Glutamatergic neuron (in vitro differentiated cells): ENCODE results near the gene PLEKHG1. TPM values are rescaled to one million over a fixed set of nuclear protein-coding genes. Genes with fewer than 3 reads are reported as not detected.

ENCODE experiments used
- DNase-seq: peaks from one replicate; pipeline ENCODE4 v3.0.0; 2022
- H3K27ac Mint-ChIP-seq: one replicate; pipeline ENCODE4 v1.8.0; 2020; ENCODE audit warnings: mild to moderate bottlenecking, mixed read lengths, inconsistent platforms; ENCODE audit not compliant: unreplicated experiment
- H3K27me3 Mint-ChIP-seq: one replicate; pipeline ENCODE4 v1.8.0; 2020; ENCODE audit warnings: mild to moderate bottlenecking, moderate library complexity, mixed read lengths, inconsistent platforms; ENCODE audit not compliant: unreplicated experiment
- H3K36me3 Mint-ChIP-seq: one replicate; pipeline ENCODE4 v1.8.0; 2020; ENCODE audit warnings: mild to moderate bottlenecking, mixed read lengths, inconsistent platforms; ENCODE audit not compliant: unreplicated experiment
- H3K4me1 Mint-ChIP-seq: one replicate; pipeline ENCODE4 v1.8.0; 2020; ENCODE audit warnings: mild to moderate bottlenecking, low read depth, mixed read lengths, inconsistent platforms; ENCODE audit not compliant: unreplicated experiment
- H3K4me3 Mint-ChIP-seq: one replicate; pipeline ENCODE4 v1.8.0; 2020; ENCODE audit warnings: mild to moderate bottlenecking, mixed read lengths, inconsistent platforms; ENCODE audit not compliant: unreplicated experiment
- H3K9me3 Mint-ChIP-seq: one replicate; pipeline ENCODE4 v1.8.0; 2020; ENCODE audit warnings: mild to moderate bottlenecking, moderate library complexity, mixed read lengths, inconsistent platforms; ENCODE audit not compliant: unreplicated experiment
- CTCF ChIP-seq: fragments of 200-600 bp; sonication (generic); IDR thresholded peaks from one replicate; pipeline ENCODE4 v1.5.0; 2021; ENCODE audit not compliant: partially characterized antibody, unreplicated experiment
- total RNA-seq: library from RNA; stranded (reverse); fragmentation: NEBNext Ultra II Directional; extraction: Animal tissue kit (Norgen Biotek cat#: 25700); gene quantifications from one replicate; pipeline ENCODE4 v1.2.1, GENCODE V29; 2021; ENCODE audit not compliant: unreplicated experiment

The PLEKHG1 gene
- total RNA-seq, 1 donor from 2014 or later: 7.3 TPM

DNA sequence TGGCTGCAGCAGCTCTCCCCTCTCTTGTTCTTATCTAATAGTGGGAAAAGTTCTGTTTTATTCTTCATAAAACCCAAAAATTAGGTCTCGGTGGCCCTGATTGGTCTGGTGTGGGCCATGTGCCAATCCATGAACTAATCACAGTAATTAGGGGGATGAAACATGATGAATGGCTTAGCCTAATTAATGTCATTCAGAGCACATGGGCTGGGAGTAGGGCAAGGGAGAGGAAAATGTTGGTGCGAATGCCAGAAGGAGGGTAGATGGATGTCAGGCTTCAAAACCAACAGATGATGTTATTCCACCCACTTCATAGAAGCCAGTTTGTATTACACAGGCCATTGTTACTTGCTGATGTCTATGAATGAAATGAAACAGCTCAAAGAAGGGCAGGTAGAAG, 46.5 kb downstream of the PLEKHG1 start:
- H3K4me1 Mint-ChIP-seq: no peaks in the 10 kb centered on the region
- no peaks in the 10 kb centered on the region for H3K36me3 Mint-ChIP-seq
- TF ChIP-seq CTCF: no peak
- DNase-seq: no peak
- H3K27ac Mint-ChIP-seq: no peak overlapping the region
- peaks cover 1% of the 10 kb centered on the region for H3K27me3 Mint-ChIP-seq
- no peaks in the 10 kb centered on the region for H3K9me3 Mint-ChIP-seq
- H3K4me3 Mint-ChIP-seq: no peak overlapping the region

DNA sequence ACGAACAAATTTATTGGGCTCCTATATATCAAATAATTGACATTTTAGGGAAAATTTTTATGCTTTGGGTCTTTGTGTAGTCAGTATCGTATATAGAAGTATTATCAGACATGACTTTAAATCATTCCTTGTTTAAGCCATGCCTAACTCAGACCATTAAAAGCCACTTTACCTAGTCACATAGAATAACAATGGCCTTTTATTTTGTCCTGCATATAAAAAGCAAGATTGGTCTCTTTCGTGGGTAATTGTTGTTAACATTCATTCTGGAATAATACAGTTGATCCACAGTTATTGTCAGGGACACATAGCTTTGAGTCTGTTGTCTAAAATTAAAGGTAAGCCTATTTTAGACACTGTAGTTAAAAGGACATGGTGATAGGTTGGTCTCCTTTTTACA, 47.4 kb downstream of the PLEKHG1 start:
- Mint-ChIP-seq H3K9me3 (no peaks in the 10 kb centered on the region), H3K36me3 (no peaks in the 10 kb centered on the region)

More for the DNA sequence above, 47.4 kb downstream of the PLEKHG1 start:
- Mint-ChIP-seq H3K27ac (no peak overlapping the region), H3K4me3 (no peak overlapping the region), H3K27me3 (peaks cover 1% of the 10 kb centered on the region), H3K4me1 (no peaks in the 10 kb centered on the region)
- DNase-seq: no peak
- no peak for TF ChIP-seq CTCF

Other genes starting within 250 kb of the PLEKHG1 start
- gene IYD, start 230.9 kb upstream of the PLEKHG1 start, total RNA-seq: not detected